HG03442 (cell line): ENCODE measurements around the gene DTNB.

Source experiments
- ATAC-seq: cut with Tn5 transposase; IDR thresholded peaks from one replicate; pipeline ENCODE4 v1.9.1; 2021; ENCODE audit warnings: mild to moderate bottlenecking, moderate library complexity; ENCODE audit not compliant: unreplicated experiment

DTNB gene

DNA sequence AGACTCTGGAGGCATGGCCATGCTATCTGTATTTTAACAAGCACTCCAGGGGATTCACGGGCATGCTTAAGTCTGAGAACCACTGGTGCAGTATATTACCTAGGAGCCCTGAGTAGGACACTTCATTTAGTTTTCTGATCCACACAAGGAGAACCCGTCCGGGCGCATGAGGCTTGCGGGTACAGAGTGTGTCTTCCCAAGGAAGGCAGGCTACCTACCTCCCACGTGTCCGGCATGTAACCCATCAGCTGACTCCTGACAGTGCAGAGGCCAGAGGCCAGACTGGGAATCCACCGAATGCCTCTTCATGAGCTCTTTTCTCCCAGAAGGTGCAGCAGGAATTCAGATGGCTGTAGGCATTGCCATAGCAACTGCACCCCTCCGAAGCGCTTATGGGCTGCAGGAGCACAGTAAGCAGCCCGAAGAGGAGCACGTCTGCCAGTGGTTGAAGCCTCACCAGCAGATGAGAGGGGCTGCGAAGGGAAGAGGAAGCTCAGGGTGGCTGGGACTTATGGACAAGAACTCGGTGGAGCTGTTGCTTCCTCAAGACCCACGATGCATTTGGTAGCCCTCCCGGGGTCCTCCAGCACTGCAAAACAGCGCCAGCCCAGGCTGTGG, 297.9 kb downstream of the DTNB start:
- ATAC-seq, result no peak

DNA sequence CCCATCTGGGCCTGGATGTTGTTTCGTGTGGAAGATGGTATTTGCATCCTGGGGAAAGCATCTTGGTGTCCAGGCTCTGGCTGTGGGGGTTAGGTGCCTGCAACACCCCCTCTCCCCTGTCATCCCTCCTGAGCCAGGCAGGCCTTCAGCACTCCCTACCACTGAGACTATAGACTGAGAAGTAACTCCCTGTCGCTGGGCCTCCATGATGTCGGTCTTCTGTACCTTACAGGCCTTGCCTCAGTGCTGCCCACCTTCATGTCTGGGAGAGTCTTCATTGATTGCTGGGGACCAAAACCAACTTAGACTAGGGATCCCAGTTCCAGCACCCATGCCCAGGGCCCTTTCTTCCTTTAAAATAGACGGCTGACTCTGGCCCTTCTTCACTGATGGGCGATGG, 298.6 kb downstream of the DTNB start:
- ATAC-seq, result no peak

GRCh38 chr2:25374411-25374810, 299.0 kb downstream of the DTNB start:
- no peak for ATAC-seq

- ATAC-seq, result no peak
Observed at GRCh38 chr2:25373269-25373981, 300.0 kb downstream of the DTNB start.

DNA sequence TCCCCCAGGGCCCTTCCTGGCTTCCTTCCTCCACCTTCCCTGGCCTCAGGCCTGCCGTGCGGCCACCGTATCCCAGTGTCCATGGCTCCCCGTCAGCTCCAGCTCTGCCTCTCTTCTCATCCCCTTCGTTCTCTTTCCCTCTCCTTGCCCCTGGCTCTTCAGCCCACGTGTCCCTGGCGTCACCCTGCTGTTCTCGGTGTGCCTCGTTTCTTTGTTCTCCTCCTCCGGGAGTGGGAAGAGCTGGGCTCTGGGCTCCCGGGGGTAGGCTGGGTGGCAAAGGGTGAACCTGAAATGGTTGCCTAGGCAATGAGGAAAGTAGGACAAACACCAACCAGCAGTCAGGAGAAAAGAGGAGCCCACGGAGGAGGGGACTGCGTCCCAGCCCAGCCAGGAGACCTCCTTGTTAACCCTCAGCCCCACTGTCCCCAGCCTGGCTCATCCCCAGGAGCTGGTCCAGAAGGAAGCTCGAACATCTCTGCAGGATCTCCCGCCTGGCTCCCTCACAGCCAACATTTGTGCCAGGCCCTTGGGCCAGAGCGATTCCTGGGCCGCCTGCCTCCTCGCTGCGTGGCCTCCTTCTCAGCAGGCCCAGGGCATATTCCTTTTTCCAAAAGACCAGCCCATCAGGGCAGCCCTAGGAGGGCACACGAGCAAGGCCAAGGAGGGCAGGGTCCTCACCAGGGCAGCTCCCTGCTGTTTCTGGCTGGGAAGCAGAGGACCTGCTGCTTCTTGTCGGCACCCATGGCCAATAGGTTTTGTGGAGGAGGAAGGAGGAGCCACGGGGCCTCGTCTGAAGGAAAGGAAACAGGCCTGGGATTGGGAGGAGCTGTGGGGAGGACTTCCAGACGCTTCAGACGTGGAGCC, 300.7 kb downstream of the DTNB start:
- no peak for ATAC-seq

DNA sequence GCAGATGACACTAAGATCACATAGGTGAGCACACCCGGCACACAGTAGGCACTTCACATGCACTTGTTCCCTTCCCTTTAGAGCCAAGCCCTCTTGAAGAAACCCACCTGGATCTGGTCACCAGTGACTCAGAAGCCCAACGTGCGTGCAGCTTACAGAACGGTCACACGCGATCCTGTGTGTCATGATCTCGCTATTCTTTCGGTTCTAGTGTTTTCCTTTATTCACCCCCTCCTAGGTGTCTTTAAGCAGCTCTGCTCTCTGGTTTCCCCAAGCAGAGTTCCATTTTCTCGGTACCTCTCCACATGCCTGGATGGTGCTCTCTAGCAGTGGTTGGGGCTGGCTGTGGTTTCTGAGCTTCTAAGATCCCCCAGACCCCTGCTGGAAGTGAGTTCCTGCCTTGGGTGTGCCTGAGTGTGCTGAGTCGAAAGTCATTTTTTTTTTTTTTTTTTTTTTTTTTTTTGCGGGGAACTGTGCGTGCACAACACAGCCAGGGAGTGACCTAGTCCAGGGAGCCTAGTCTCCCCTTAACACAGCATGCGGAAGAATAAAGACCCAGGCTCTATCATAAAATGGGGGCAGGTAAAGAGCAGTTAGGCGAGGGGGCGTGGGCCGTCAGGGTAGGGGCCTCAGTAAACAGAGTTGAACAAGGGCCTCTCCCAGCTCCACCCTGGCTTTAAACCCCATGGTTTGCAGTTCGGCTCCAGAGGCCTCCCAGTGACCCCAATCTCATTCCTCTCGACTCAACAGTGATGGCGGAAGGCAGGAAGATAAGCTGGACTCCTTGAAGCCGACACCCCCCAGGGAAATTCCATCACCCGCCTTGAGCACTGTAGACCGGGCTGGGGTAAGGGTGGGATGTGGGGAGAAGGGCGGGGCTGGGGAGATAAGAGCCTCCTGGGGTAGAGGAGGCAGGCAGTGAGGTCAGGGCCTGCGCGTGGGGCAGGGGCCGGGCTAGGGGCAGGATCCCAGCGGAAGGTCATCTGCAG, 301.8 kb downstream of the DTNB start:
- ATAC-seq, result no peak

GRCh38 chr2:25369876-25370275, 303.5 kb downstream of the DTNB start:
- ATAC-seq, result no peak

- ATAC-seq, result no peak
Observed at GRCh38 chr2:25369439-25369838, 303.9 kb downstream of the DTNB start.

- no peak for ATAC-seq
Observed at GRCh38 chr2:25368660-25369059, 304.7 kb downstream of the DTNB start.

GRCh38 chr2:25367296-25367695, 306.1 kb downstream of the DTNB start:
- ATAC-seq, result no peak

GRCh38 chr2:25366629-25367028, 306.7 kb downstream of the DTNB start:
- no peak for ATAC-seq

GRCh38 chr2:25365241-25365640, 308.1 kb downstream of the DTNB start:
- ATAC-seq, result no peak

DNA sequence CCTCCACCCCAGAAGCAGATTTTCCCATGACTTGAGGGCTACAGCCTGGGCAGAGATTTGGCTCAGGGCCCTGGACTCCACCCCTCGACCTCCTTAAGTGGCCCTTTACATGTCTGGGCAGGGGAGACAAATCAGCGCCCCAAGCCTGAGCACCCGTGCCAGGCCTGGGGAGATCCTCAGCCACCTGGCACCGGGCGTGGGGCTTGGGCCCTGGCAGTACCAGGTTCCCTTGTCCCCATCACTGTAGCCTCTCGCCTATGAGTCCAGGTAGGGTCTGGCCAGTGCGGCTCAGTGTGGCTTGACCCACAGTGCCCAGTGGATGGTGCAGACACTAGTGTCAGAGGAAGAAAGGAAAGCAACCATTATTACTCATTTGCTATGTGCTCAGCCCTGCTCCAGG, 309.6 kb downstream of the DTNB start:
- no peak for ATAC-seq

DNA sequence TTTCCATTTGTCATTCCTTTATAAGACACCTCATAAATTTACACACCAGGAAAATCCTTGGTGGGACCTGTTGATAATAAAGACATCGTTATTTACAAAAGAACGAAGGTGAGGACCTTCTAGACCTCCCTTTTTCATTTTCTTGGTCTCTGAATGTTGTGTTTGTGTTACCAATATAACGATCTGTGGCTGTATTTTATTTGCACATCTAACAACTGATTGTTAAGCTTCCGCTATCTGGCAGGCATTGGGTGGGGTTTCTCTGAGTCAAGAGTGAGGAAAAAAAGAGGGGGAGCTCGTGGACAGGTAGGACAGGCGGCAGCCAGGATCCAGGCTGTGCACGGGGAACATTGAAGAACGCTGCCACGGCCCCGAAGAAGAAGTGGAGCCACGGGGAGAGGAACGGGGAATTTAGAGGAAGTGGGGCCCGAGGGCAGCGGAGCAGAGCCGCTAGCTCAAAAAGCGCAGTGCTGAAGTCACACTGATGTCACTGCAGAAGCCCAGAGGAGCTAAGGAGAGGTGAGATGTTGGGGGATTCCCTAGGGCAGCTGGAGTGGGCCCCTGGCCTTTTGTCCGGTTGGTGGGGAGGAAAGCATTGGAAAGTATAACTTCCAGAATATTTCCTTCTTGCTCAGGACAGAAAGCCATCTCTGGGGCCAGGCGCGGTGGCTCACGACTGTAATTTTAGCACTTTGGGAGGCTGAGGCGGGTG, 310.8 kb downstream of the DTNB start:
- peak; percentile 62 for ATAC-seq

DNA sequence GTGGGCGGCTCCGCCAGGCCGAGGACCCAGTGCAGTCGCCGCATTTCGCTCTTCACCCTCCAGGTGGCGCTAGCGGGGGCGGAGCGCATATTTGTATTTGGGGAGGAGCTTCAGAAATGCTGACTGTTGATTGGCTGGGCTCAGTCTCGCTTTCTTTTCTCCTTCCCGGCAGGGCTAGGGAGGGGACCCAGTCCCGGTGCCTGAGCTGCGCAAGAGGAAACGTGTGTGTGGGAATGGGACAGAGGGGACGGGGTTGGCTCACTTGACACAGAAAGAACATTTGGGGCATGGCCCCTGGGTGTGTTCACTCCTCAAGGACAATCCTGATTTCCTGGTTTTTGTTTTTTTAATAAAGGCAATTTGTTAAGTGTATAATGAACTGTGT, 311.3 kb downstream of the DTNB start:
- peak; percentile 81 for ATAC-seq

DNA sequence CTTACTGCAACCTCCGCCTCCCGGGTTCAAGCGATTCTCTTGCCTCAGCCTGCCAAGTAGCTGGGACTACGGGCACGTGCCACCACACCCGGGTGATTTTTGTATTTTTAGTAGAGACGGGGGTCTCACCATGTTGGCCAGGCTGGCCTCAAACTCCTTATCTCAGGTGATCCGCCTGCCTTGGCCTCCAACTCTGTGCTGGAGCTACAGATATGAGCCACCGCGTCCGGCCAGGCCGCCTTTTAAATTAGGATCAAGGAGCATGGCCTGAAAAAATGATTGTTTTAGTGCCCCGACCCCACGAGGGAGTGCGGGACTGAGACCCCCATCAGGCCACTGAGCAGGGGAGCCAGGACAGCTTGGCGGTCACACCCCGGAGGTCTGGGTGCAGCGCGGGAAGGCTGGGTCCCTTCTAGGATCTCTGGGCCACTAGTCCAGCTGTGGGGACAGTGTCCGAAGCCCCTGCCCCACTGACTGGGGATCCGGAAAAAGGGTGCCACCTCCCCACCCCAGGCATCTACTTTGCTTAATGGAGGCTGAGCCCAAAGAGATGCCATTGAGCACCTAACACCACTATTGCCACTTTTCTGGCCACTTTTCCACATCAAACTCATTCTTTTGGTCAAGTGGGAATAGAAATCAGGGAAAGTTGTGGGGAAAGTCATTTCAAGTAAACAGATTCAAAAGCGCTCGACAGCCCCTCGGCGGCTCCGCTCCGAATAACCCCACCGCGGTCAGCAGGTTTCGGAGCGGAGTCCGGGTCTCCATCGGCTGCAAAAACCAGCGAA, 311.9 kb downstream of the DTNB start:
- no peak for ATAC-seq

GRCh38 chr2:25358836-25359235, 314.5 kb downstream of the DTNB start:
- ATAC-seq, result no peak

- no peak for ATAC-seq
Observed at GRCh38 chr2:25358249-25358815, 315.0 kb downstream of the DTNB start.

GRCh38 chr2:25356088-25356487, 317.3 kb downstream of the DTNB start:
- no peak for ATAC-seq
